Measurements from ENCODE around the gene SH3BP1.

The SH3BP1 gene

DNA sequence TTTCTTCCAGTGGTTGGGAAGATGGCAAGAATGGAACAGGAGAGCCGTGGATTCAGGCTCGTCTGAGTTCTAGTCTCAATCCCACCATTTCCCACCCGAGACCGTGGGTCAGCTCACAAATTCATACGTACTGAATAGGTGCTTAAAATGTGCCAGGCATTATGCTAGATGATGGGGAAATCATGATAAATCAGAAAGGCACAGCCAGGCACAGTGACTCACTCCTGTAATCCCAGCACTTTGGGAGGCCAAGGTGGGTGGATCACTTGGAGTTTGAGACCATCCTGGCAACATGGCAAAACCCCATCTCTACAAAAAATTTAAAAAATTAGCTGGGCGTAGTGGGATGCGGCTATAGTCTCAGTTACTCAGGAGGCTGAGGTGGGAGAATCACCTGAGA is 64.4 kb downstream of the SH3BP1 start:
- TF ChIP-seq CTCF (IDR thresholded peaks at IDR 0.05; ENCODE audit: borderline replicate concordance, insufficient read depth, low read depth, low read length): no peak
- no peak overlapping the region for H3K4me3 ChIP-seq (ENCODE audit: low read depth, low read length)

- no peak overlapping the region for H3K4me3 ChIP-seq (ENCODE audit: low read depth, low read length)
- no peak for TF ChIP-seq CTCF (IDR thresholded peaks at IDR 0.05; ENCODE audit: borderline replicate concordance, insufficient read depth, low read depth, low read length)
Observed at GRCh38 chr22:37704645-37705044, 65.2 kb downstream of the SH3BP1 start.

DNA sequence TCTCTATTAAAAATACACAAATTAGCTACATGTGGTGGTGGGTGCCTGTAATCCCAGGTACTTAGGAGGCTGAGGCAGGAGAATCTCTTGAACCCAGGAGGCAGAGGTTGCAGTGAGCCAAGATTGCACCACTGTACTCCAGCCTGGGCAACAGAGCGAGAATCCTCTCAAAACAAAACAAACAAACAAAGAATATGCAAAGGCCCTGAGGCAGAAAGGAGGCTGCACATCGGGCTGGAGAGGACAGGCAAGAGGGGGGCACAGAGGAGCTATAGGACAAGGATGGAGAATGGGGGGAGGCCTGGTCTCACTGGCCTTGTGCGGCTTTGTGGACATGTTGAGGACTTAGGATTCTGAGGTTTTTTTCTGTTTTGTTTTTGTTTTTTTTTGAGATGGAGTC is 65.7 kb downstream of the SH3BP1 start:
- TF ChIP-seq CTCF (IDR thresholded peaks at IDR 0.05; ENCODE audit: borderline replicate concordance, insufficient read depth, low read depth, low read length): no peak
- no peak overlapping the region for H3K4me3 ChIP-seq (ENCODE audit: low read depth, low read length)

Data from GM12875 (cell line).